BJ (cell line): ENCODE measurements around the gene MPRIP. TPM values are rescaled to one million over a fixed set of nuclear protein-coding genes. Genes with fewer than 3 reads are reported as not detected.
"Not testable (repeated sequence)": the region's sequence is repeated elsewhere in the genome, so short reads cannot be mapped to it uniquely, and the experiment has no call there.

Source experiments
- CTCF ChIA-PET: fragments of 350-600 bp; formaldehyde crosslinking; extraction: SDS; loops from one replicate; lab custom pipeline; 2021; ENCODE audit warnings: antibody characterized with exemption, inconsistent platforms; lab: Yijun Ruan, JAX
- POLR2A ChIA-PET: fragments of 300-600 bp; sonication (Branson Sonifier 250); formaldehyde crosslinking; extraction: SDS; loops from one replicate; lab custom pipeline; 2021; ENCODE audit warnings: antibody characterized with exemption; lab: Charles Lee
- DNase-seq: peaks from one replicate; pipeline ENCODE4 v3.0.0-alpha.2; 2011; ENCODE audit warnings: low read depth
- H3K27me3 ChIP-seq: 2 replicates; pipeline ENCODE4 v1.6.0; 2011; ENCODE audit warnings: low read length; ENCODE audit not compliant: control insufficient read depth, insufficient read depth
- H3K36me3 ChIP-seq: 2 replicates; pipeline ENCODE4 v1.5.1; 2011; ENCODE audit warnings: low read length; ENCODE audit not compliant: control insufficient read depth, insufficient read depth
- H3K4me3 ChIP-seq: 2 replicates; pipeline ENCODE4 v1.5.1; 2011; ENCODE audit warnings: low read depth, mild to moderate bottlenecking, control low read depth, low read length
- CTCF ChIP-seq: IDR thresholded peaks from 2 replicates; pipeline ENCODE4 v1.5.1; 2011; ENCODE audit warnings: low read depth, mild to moderate bottlenecking, control low read depth, inconsistent platforms, low read length, moderate library complexity; ENCODE audit not compliant: insufficient read depth
- polyA minus RNA-seq: library from RNA; depleted of rRNA, polyadenylated mRNA; stranded (reverse); fragments of >200 nt; gene quantifications from 2 replicates; pipeline ENCODE4 v1.2.3, GENCODE V29; 2011; rRNA and poly(A)+ RNA removed
- polyA plus RNA-seq: library from polyadenylated mRNA; depleted of rRNA; stranded (reverse); fragments of >200 nt; gene quantifications from 2 replicates; pipeline ENCODE4 v1.2.3, GENCODE V29; 2011; rRNA removed

Gene MPRIP
- polyA plus RNA-seq (149 and 154 TPM in 2 replicates), polyA minus RNA-seq (129 and 187 TPM in 2 replicates)

GRCh38 chr17:17042384-17042736 lies at the start of gene MPRIP:
TSS of gene MPRIP (plus strand) at chr17:17042457. CDS start at chr17:17042849, 392 bp downstream.
- ChIA-PET POLR2A (no interaction called here), CTCF (no interaction called here)
- H3K36me3 ChIP-seq = no peaks in the 10 kb centered on the region
- H3K4me3 ChIP-seq = peak within 1 kb of the TSS; percentile 79
- DNase-seq = no peak
- TF ChIP-seq CTCF = no peak
- no peaks in the 10 kb centered on the region for H3K27me3 ChIP-seq

- no peak for TF ChIP-seq CTCF
- Histone ChIP-seq H3K27me3 (peaks cover 1% of the 10 kb centered on the region; the same call in 1 of the 2 replicates), H3K4me3 (no peak overlapping the region), H3K36me3 (no peaks in the 10 kb centered on the region)
- POLR2A ChIA-PET = interaction anchor here (0.7 kb wide), 1 partner anchor 279 kb away, joined by 3 read pairs; no protein-coding TSS in a partner anchor
- CTCF ChIA-PET = no interaction called here
- DNase-seq = no peak
These were observed 47.6 kb upstream of the MPRIP start for GRCh38 chr17:16994631-16995030.

GRCh38 chr17:16995930-16996329 lies 46.3 kb upstream of the MPRIP start:
- no peak for DNase-seq
- TF ChIP-seq CTCF = no peak
- H3K27me3 ChIP-seq = peaks cover 5% of the 10 kb centered on the region
- CTCF ChIA-PET = no interaction called here
- H3K4me3 ChIP-seq = no peak overlapping the region
- POLR2A ChIA-PET = no interaction called here
- no peaks in the 10 kb centered on the region for H3K36me3 ChIP-seq

- CTCF ChIA-PET = interaction anchor here (1.3 kb wide), 1 partner anchor 316 kb away, joined by 3 read pairs; no protein-coding TSS in a partner anchor
- H3K36me3 ChIP-seq, DNase-seq, H3K4me3 ChIP-seq, H3K27me3 ChIP-seq, POLR2A ChIA-PET: not testable (repeated sequence)
These were observed 45.5 kb upstream of the MPRIP start for GRCh38 chr17:16996726-16997125.

- no peak overlapping the region for H3K4me3 ChIP-seq
These were observed 44.5 kb upstream of the MPRIP start for GRCh38 chr17:16997514-16998429.

More at GRCh38 chr17:16997514-16998429, 44.5 kb upstream of the MPRIP start:
- no peaks in the 10 kb centered on the region for H3K36me3 ChIP-seq
- POLR2A ChIA-PET = no interaction called here
- no peak for DNase-seq
- CTCF ChIA-PET = interaction anchor here (1.3 kb wide), 1 partner anchor 315 kb away, joined by 3 read pairs; no protein-coding TSS in a partner anchor
- H3K27me3 ChIP-seq = peaks cover 5% of the 10 kb centered on the region
- TF ChIP-seq CTCF = no peak
